HUES64 (cell line): ENCODE measurements around the gene TUB.

Experiments
- H3K27ac ChIP-seq: 2 replicates; pipeline ENCODE4 v1.7.0; 2013; ENCODE audit warnings: low read depth, low read length, inconsistent platforms
- H3K27me3 ChIP-seq: 2 replicates; pipeline ENCODE4 v1.6.1; 2013; ENCODE audit warnings: mild to moderate bottlenecking, low read length; ENCODE audit not compliant: insufficient read depth
- H3K36me3 ChIP-seq: 2 replicates; pipeline ENCODE4 v1.6.1; 2013; ENCODE audit warnings: mild to moderate bottlenecking, low read length; ENCODE audit not compliant: insufficient read depth
- H3K4me1 ChIP-seq: 2 replicates; pipeline ENCODE4 v1.6.1; 2013; ENCODE audit warnings: mild to moderate bottlenecking, low read length, moderate library complexity; ENCODE audit not compliant: insufficient read depth
- H3K4me3 ChIP-seq: 2 replicates; pipeline ENCODE4 v1.5.1; 2013; ENCODE audit warnings: mild to moderate bottlenecking, low read length, moderate library complexity
- H3K9ac ChIP-seq: 2 replicates; pipeline ENCODE4 v1.6.1; 2013; ENCODE audit warnings: mild to moderate bottlenecking, low read depth, low read length
- H3K9me3 ChIP-seq: 2 replicates; pipeline ENCODE4 v1.6.1; 2013; ENCODE audit warnings: low read depth, low read length; ENCODE audit not compliant: insufficient read depth
- WGBS: fragments of 150-250, 120-280 bp; methylation state at CpG from one replicate; pipeline ENCODE4 v1.1.7; 2013; ENCODE audit warnings: missing lambda C conversion rate; 5-methylcytosine and 5-hydroxymethylcytosine counted together

TUB gene

GRCh38 chr11:8126649-8127289 is 45.8 kb downstream of the TUB start:
- Histone ChIP-seq H3K4me1 (no peaks in the 10 kb centered on the region), H3K36me3 (peaks cover 10% of the 10 kb centered on the region), H3K9ac (no peak overlapping the region), H3K27ac (no peak overlapping the region), H3K9me3 (no peaks in the 10 kb centered on the region), H3K27me3 (no peaks in the 10 kb centered on the region), H3K4me3 (no peak overlapping the region)
- WGBS = 92% methylated on average over 8 of the region's 8 CpGs

- Histone ChIP-seq H3K4me1 (no peaks in the 10 kb centered on the region), H3K9ac (no peak overlapping the region), H3K27me3 (no peaks in the 10 kb centered on the region), H3K36me3 (peaks cover 10% of the 10 kb centered on the region), H3K27ac (no peak overlapping the region), H3K9me3 (no peaks in the 10 kb centered on the region), H3K4me3 (no peak overlapping the region)
- 87% methylated on average over 2 of the region's 2 CpGs for WGBS
These were observed 46.4 kb downstream of the TUB start for GRCh38 chr11:8127447-8127846.

DNA sequence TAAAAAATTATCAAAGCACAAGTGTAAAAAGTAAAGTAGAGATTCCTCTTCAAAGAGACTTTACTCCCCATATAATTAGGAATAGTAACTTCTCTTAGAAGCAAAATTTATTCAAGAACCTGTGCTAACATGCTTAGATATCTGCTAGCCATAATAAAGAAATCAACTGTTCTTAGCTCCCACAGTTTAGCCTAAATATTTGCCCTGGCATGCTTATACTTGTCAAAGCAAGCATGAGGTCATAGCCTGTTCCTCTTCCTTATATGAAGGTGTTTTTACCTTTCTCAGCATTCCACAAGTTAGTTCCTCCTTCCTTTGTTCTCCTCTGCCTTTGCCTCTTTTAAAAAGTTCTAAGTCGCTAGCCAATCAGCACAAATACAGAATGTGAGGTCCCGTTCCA is 57.5 kb downstream of the TUB start:
- H3K9ac ChIP-seq = no peak overlapping the region
- no peaks in the 10 kb centered on the region for H3K4me1 ChIP-seq
- H3K27me3 ChIP-seq = no peaks in the 10 kb centered on the region
- no peak overlapping the region for H3K27ac ChIP-seq
- H3K9me3 ChIP-seq = no peaks in the 10 kb centered on the region
- WGBS = 95% methylated on average over 2 of the region's 2 CpGs
- peaks cover 36% of the 10 kb centered on the region for H3K36me3 ChIP-seq
- H3K4me3 ChIP-seq = no peak overlapping the region

- no peak overlapping the region for H3K27ac ChIP-seq
- H3K9me3 ChIP-seq = no peaks in the 10 kb centered on the region
- WGBS = 90% methylated on average over 6 of the region's 6 CpGs
- no peaks in the 10 kb centered on the region for H3K27me3 ChIP-seq
- H3K4me1 ChIP-seq = peaks cover 21% of the 10 kb centered on the region
- H3K4me3 ChIP-seq = no peak overlapping the region
- H3K9ac ChIP-seq = no peak overlapping the region
- no peaks in the 10 kb centered on the region; the same call in 1 of the 2 replicates for H3K36me3 ChIP-seq
These were observed 68.7 kb downstream of the TUB start for GRCh38 chr11:8149726-8150125.
